MV-4-11 (cell line): Measurements from ENCODE around the gene PLD2.
A peak's percentile ranks its signal among the peaks of the same experiment; 100 is the strongest.
"Not testable (repeated sequence)": the region's sequence is repeated elsewhere in the genome, so short reads cannot be mapped to it uniquely, and the experiment has no call there.

Experiments used
- DNase-seq: peaks from one replicate; lab custom pipeline; 2025; lab: John Stamatoyannopoulos, UW

Gene PLD2

GRCh38 chr17:4856937-4857314, 50.0 kb downstream of the PLD2 start:
- no peak for DNase-seq

GRCh38 chr17:4857347-4857746, 50.4 kb downstream of the PLD2 start:
- not testable (repeated sequence) for DNase-seq

- DNase-seq: no peak
Measured at GRCh38 chr17:4858068-4858881, 51.3 kb downstream of the PLD2 start.

- no peak for DNase-seq
Measured at GRCh38 chr17:4858882-4859260, 51.9 kb downstream of the PLD2 start.

GRCh38 chr17:4859816-4860625, 53.1 kb downstream of the PLD2 start:
- no peak for DNase-seq

GRCh38 chr17:4860651-4861050, 53.7 kb downstream of the PLD2 start:
- DNase-seq: no peak

- DNase-seq: no peak
Measured at GRCh38 chr17:4861052-4861451, 54.1 kb downstream of the PLD2 start.

GRCh38 chr17:4862720-4863119, 55.8 kb downstream of the PLD2 start:
- no peak for DNase-seq

GRCh38 chr17:4863321-4863720, 56.4 kb downstream of the PLD2 start:
- no peak for DNase-seq

GRCh38 chr17:4867535-4867934, 60.6 kb downstream of the PLD2 start:
- not testable (repeated sequence) for DNase-seq

GRCh38 chr17:4869058-4869998, 62.4 kb downstream of the PLD2 start:
- peak; percentile 62 for DNase-seq

- peak; percentile 93 for DNase-seq
Measured at GRCh38 chr17:4870855-4871254, 63.9 kb downstream of the PLD2 start.

GRCh38 chr17:4872786-4873185, 65.8 kb downstream of the PLD2 start:
- peak; percentile 31 for DNase-seq
